T-helper 2 cell treated with Interferon-gamma antibody and Interleukin-4, amounts not matched to agents 5 μg/mL and 100 μg/mL, for 36 hours (primary cell): ENCODE results near the gene COL6A1.
"Not testable (repeated sequence)": the region's sequence is repeated elsewhere in the genome, so short reads cannot be mapped to it uniquely, and the experiment has no call there.

Source experiments
- DNase-seq: peaks from one replicate; pipeline ENCODE4 v3.0.0; 2021; ENCODE audit warnings: low spot score
- H3K27ac Mint-ChIP-seq: one replicate; pipeline ENCODE4 v1.8.0; 2021; ENCODE audit warnings: mild to moderate bottlenecking, mixed read lengths
- H3K27me3 Mint-ChIP-seq: one replicate; pipeline ENCODE4 v1.8.0; 2021; ENCODE audit warnings: low read depth, mixed read lengths
- H3K36me3 Mint-ChIP-seq: one replicate; pipeline ENCODE4 v1.8.0; 2021; ENCODE audit warnings: low read depth, mixed read lengths
- H3K4me1 Mint-ChIP-seq: one replicate; pipeline ENCODE4 v1.8.0; 2021; ENCODE audit warnings: low read depth, mixed read lengths
- H3K4me3 Mint-ChIP-seq: one replicate; pipeline ENCODE4 v1.8.0; 2022; ENCODE audit warnings: mild to moderate bottlenecking, moderate library complexity, mixed read lengths
- H3K9me3 Mint-ChIP-seq: one replicate; pipeline ENCODE4 v1.8.0; 2021; ENCODE audit warnings: mixed read lengths

COL6A1 gene

GRCh38 chr21:45969921-45970673 is 11.5 kb upstream of the COL6A1 start:
- DNase-seq = no peak
- Mint-ChIP-seq H3K27me3 (peaks cover 15% of the 10 kb centered on the region), H3K36me3 (no peaks in the 10 kb centered on the region), H3K4me3 (no peak overlapping the region), H3K4me1 (peaks cover 2% of the 10 kb centered on the region), H3K27ac (no peak overlapping the region), H3K9me3 (no peaks in the 10 kb centered on the region)

- DNase-seq = no peak
- Mint-ChIP-seq H3K9me3 (no peaks in the 10 kb centered on the region), H3K27me3 (peaks cover 24% of the 10 kb centered on the region), H3K4me1 (peaks cover 2% of the 10 kb centered on the region), H3K36me3 (no peaks in the 10 kb centered on the region), H3K4me3 (no peak overlapping the region), H3K27ac (no peak overlapping the region)
Observed at GRCh38 chr21:45970674-45971615, 10.6 kb upstream of the COL6A1 start.

- Mint-ChIP-seq H3K4me3 (no peak overlapping the region), H3K27me3 (peaks cover 31% of the 10 kb centered on the region), H3K4me1 (peaks cover 2% of the 10 kb centered on the region), H3K27ac (no peak overlapping the region), H3K36me3 (no peaks in the 10 kb centered on the region), H3K9me3 (no peaks in the 10 kb centered on the region)
- no peak for DNase-seq
Observed at GRCh38 chr21:45971616-45972352, 9.8 kb upstream of the COL6A1 start.

DNA sequence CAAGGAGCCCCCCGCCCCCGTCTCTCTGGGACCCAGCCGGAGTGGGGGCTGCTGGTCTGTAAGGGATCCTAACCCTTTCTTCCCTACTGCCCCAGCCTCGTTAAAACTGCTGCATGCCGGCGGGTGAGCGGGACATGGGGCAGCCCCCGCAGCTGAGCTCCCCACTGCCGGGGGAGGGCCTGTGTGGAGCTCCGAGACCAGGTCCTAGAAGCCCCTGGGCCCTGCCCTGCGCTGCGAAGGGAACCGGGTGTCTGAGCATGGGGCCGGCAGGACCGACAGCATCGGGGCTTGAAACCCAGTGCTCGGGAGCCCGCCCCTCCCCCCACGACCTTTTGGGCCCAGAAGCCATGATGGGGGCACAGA is 9.2 kb upstream of the COL6A1 start:
- peaks cover 31% of the 10 kb centered on the region for H3K27me3 Mint-ChIP-seq

GRCh38 chr21:45972716-45973474 is 8.7 kb upstream of the COL6A1 start:
- no peak overlapping the region for H3K4me3 Mint-ChIP-seq
- peaks cover 2% of the 10 kb centered on the region for H3K4me1 Mint-ChIP-seq
- H3K27me3 Mint-ChIP-seq = peaks cover 31% of the 10 kb centered on the region
- DNase-seq = no peak
- H3K36me3 Mint-ChIP-seq = no peaks in the 10 kb centered on the region
- no peaks in the 10 kb centered on the region for H3K9me3 Mint-ChIP-seq
- H3K27ac Mint-ChIP-seq = no peak overlapping the region

More for the DNA sequence above, 9.2 kb upstream of the COL6A1 start:
- Mint-ChIP-seq H3K36me3 (no peaks in the 10 kb centered on the region), H3K4me1 (peaks cover 2% of the 10 kb centered on the region), H3K9me3 (no peaks in the 10 kb centered on the region), H3K4me3 (no peak overlapping the region), H3K27ac (no peak overlapping the region)
- DNase-seq = no peak

- peak; percentile 69 for DNase-seq
- H3K36me3 Mint-ChIP-seq = no peaks in the 10 kb centered on the region
- peaks cover 2% of the 10 kb centered on the region for H3K4me1 Mint-ChIP-seq
- H3K27ac Mint-ChIP-seq = no peak overlapping the region
- no peaks in the 10 kb centered on the region for H3K9me3 Mint-ChIP-seq
- peak overlapping the region; percentile 82 for H3K4me3 Mint-ChIP-seq
- H3K27me3 Mint-ChIP-seq = peaks cover 35% of the 10 kb centered on the region
Observed at GRCh38 chr21:45973475-45974072, 8.0 kb upstream of the COL6A1 start.

GRCh38 chr21:45974073-45975019 is 7.2 kb upstream of the COL6A1 start:
- peaks cover 2% of the 10 kb centered on the region for H3K4me1 Mint-ChIP-seq
- H3K9me3 Mint-ChIP-seq = no peaks in the 10 kb centered on the region
- H3K4me3 Mint-ChIP-seq = peak overlapping the region; percentile 82
- peaks cover 37% of the 10 kb centered on the region for H3K27me3 Mint-ChIP-seq
- H3K27ac Mint-ChIP-seq = no peak overlapping the region
- H3K36me3 Mint-ChIP-seq = no peaks in the 10 kb centered on the region
- DNase-seq = no peak

GRCh38 chr21:45975020-45975666 is 6.4 kb upstream of the COL6A1 start:
- no peak overlapping the region for H3K4me3 Mint-ChIP-seq
- H3K27me3 Mint-ChIP-seq = peaks cover 41% of the 10 kb centered on the region
- no peaks in the 10 kb centered on the region for H3K36me3 Mint-ChIP-seq
- peaks cover 2% of the 10 kb centered on the region for H3K4me1 Mint-ChIP-seq
- DNase-seq = no peak
- no peak overlapping the region for H3K27ac Mint-ChIP-seq
- no peaks in the 10 kb centered on the region for H3K9me3 Mint-ChIP-seq

GRCh38 chr21:45975667-45976409 is 5.7 kb upstream of the COL6A1 start:
- not testable (repeated sequence) for H3K4me1 Mint-ChIP-seq, DNase-seq, H3K4me3 Mint-ChIP-seq, H3K36me3 Mint-ChIP-seq, H3K9me3 Mint-ChIP-seq, H3K27ac Mint-ChIP-seq
- peaks cover 41% of the 10 kb centered on the region for H3K27me3 Mint-ChIP-seq

GRCh38 chr21:45976701-45977311 is 4.8 kb upstream of the COL6A1 start:
- Mint-ChIP-seq H3K4me1 (peaks cover 2% of the 10 kb centered on the region), H3K27ac (no peak overlapping the region), H3K4me3 (no peak overlapping the region), H3K9me3 (no peaks in the 10 kb centered on the region), H3K36me3 (no peaks in the 10 kb centered on the region), H3K27me3 (peaks cover 41% of the 10 kb centered on the region)
- no peak for DNase-seq

GRCh38 chr21:45977396-45977795 is 4.2 kb upstream of the COL6A1 start:
- Mint-ChIP-seq H3K27ac (no peak overlapping the region), H3K4me3 (no peak overlapping the region), H3K27me3 (peaks cover 41% of the 10 kb centered on the region), H3K36me3 (no peaks in the 10 kb centered on the region), H3K9me3 (no peaks in the 10 kb centered on the region), H3K4me1 (peaks cover 2% of the 10 kb centered on the region)
- no peak for DNase-seq
